Effector memory CD8-positive, alpha-beta T cell (primary cell): ENCODE data around the gene PQBP1.

Experiments used
- ATAC-seq: fragments of 150-1000 bp; cut with Tn5 transposase; replicated peaks from 2 replicates; pipeline ENCODE4 v1.10.0; 2021; ENCODE audit warnings: mild to moderate bottlenecking, moderate library complexity
- DNase-seq, 3 experiments: peaks; one replicate each; pipeline ENCODE4 v3.0.0; 2021
- H3K27ac Mint-ChIP-seq, 2 donors: one replicate each; pipeline ENCODE4 v1.8.0; 2022; ENCODE audit warnings: mild to moderate bottlenecking in 2 of 2, mixed read lengths in 2 of 2, moderate library complexity in 2 of 2
- H3K27me3 Mint-ChIP-seq, 2 donors: one replicate each; pipeline ENCODE4 v1.8.0; 2022; ENCODE audit warnings: mixed read lengths in 2 of 2
- H3K36me3 Mint-ChIP-seq: one replicate; pipeline ENCODE4 v1.8.0; 2022; ENCODE audit warnings: mild to moderate bottlenecking, moderate library complexity, mixed read lengths; ENCODE audit not compliant: insufficient read depth
- H3K4me1 Mint-ChIP-seq, 2 donors: one replicate each; pipeline ENCODE4 v1.8.0; 2022; ENCODE audit warnings: low read depth in 2 of 2, mixed read lengths in 2 of 2
- H3K4me3 Mint-ChIP-seq, 2 donors: one replicate each; pipeline ENCODE4 v1.8.0; 2022; ENCODE audit warnings: mild to moderate bottlenecking in 2 of 2, mixed read lengths in 2 of 2, moderate library complexity in 2 of 2
- H3K9me3 Mint-ChIP-seq, 2 donors: one replicate each; pipeline ENCODE4 v1.8.0; 2022; ENCODE audit warnings: mixed read lengths in 2 of 2

Gene PQBP1

GRCh38 chrX:48939524-48940228 lies 41.9 kb downstream of the PQBP1 start:
- ATAC-seq (peak; percentile 11), DNase-seq (no peak)
- Mint-ChIP-seq H3K4me1 (peaks cover 58 to 60% of the 10 kb centered on the region in 2 donors), H3K4me3 (peak overlapping the region; percentile 83 to 89), H3K27me3 (no peaks in the 10 kb centered on the region), H3K27ac (peak overlapping the region; percentile 96 to 97), H3K9me3 (no peaks in the 10 kb centered on the region), H3K36me3 (peaks cover 74% of the 10 kb centered on the region)

- no peak for DNase-seq
- no peak for ATAC-seq
- H3K27ac Mint-ChIP-seq: peak overlapping the region; percentile 96 to 97
- H3K27me3 Mint-ChIP-seq: no peaks in the 10 kb centered on the region
- H3K4me3 Mint-ChIP-seq: peak overlapping the region; percentile 83 to 89
- H3K36me3 Mint-ChIP-seq: peaks cover 66% of the 10 kb centered on the region
- peaks cover 51 to 54% of the 10 kb centered on the region in 2 donors for H3K4me1 Mint-ChIP-seq
- H3K9me3 Mint-ChIP-seq: no peaks in the 10 kb centered on the region
Observed at GRCh38 chrX:48940404-48940955, 42.8 kb downstream of the PQBP1 start.

- Mint-ChIP-seq H3K9me3 (no peaks in the 10 kb centered on the region), H3K27me3 (no peaks in the 10 kb centered on the region), H3K4me3 (peak overlapping the region; percentile 73 to 74), H3K27ac (peak overlapping the region; percentile 92 to 93), H3K4me1 (peaks cover 48% of the 10 kb centered on the region in 2 donors), H3K36me3 (peaks cover 57% of the 10 kb centered on the region)
- DNase-seq (no peak), ATAC-seq (no peak)
Observed at GRCh38 chrX:48942895-48943294, 45.2 kb downstream of the PQBP1 start.

GRCh38 chrX:48945517-48946348 lies 48.0 kb downstream of the PQBP1 start:
- H3K27me3 Mint-ChIP-seq: no peaks in the 10 kb centered on the region
- no peaks in the 10 kb centered on the region for H3K9me3 Mint-ChIP-seq
- peak overlapping the region in 1 of 2 donors; percentile 42 for H3K4me3 Mint-ChIP-seq
- H3K4me1 Mint-ChIP-seq: peaks cover 27 to 34% of the 10 kb centered on the region in 2 donors
- H3K36me3 Mint-ChIP-seq: peaks cover 43% of the 10 kb centered on the region
- ATAC-seq (peak; percentile 67), DNase-seq (peak in 2 of 3 experiments; percentile 39 to 47)
- peak overlapping the region; percentile 74 to 81 for H3K27ac Mint-ChIP-seq

GRCh38 chrX:48948589-48948988 lies 50.9 kb downstream of the PQBP1 start:
- H3K4me3 Mint-ChIP-seq: no peak overlapping the region
- H3K27ac Mint-ChIP-seq: no peak overlapping the region
- peaks cover 36% of the 10 kb centered on the region for H3K36me3 Mint-ChIP-seq
- no peaks in the 10 kb centered on the region for H3K27me3 Mint-ChIP-seq
- no peaks in the 10 kb centered on the region for H3K9me3 Mint-ChIP-seq
- H3K4me1 Mint-ChIP-seq: peaks cover 17 to 34% of the 10 kb centered on the region in 2 donors
- DNase-seq (no peak), ATAC-seq (no peak)
